DOHH2 (cell line): ENCODE measurements around the gene ADAMTS2.

Experiments used
- CTCF ChIP-seq: fragments of 200-600 bp; sonication (generic); IDR thresholded peaks from one replicate; pipeline ENCODE4 v1.5.1; 2014; ENCODE audit warnings: antibody characterized with exemption, mild to moderate bottlenecking, low read depth, low read length; ENCODE audit not compliant: poor library complexity, severe bottlenecking
- EZH2phosphoT487 ChIP-seq: fragments of 200-600 bp; sonication (generic); IDR thresholded peaks from 2 replicates; pipeline ENCODE4 v1.6.1; 2017; ENCODE audit warnings: borderline replicate concordance, mild to moderate bottlenecking, antibody characterized with exemption, low read length, moderate library complexity, mixed read lengths

- no peak for TF ChIP-seq CTCF
- no peak for TF ChIP-seq EZH2phosphoT487
Measured at GRCh38 chr5:179124853-179125788, 220.1 kb downstream of the ADAMTS2 start.
